Measurements from ENCODE around the gene AGPAT3.

Gene AGPAT3

GRCh38 chr21:43930074-43930847 is 65.2 kb downstream of the AGPAT3 start:
- H3K9me3 ChIP-seq (ENCODE audit: control insufficient read depth, insufficient read depth, low read depth, low read length): no peaks in the 10 kb centered on the region
- no peak overlapping the region for H3K4me3 ChIP-seq (ENCODE audit: low read depth, low read length)
- no peak overlapping the region for H3K27ac ChIP-seq (ENCODE audit: extremely low read depth, low read depth, low read length)
- TF ChIP-seq HIC1 (tag by site-specific recombination; IDR thresholded peaks at IDR 0.05) (no peak), ZFHX2 (tag by site-specific recombination; conservative IDR thresholded peaks at IDR 0.05) (no peak), ZNF677 (tag by site-specific recombination; IDR thresholded peaks at IDR 0.05) (no peak), ZNF18 (tag by site-specific recombination; IDR thresholded peaks at IDR 0.05) (no peak), ZNF266 (tag by site-specific recombination; IDR thresholded peaks at IDR 0.05; ENCODE audit: low read depth) (no peak), SCRT1 (tag by site-specific recombination; IDR thresholded peaks at IDR 0.05; ENCODE audit: borderline replicate concordance) (no peak), ZNF174 (tag by site-specific recombination; IDR thresholded peaks at IDR 0.05) (no peak), SP3 (tag by site-specific recombination; IDR thresholded peaks at IDR 0.05) (no peak), KLF1 (tag by site-specific recombination; IDR thresholded peaks at IDR 0.05) (no peak), PRDM1 (tag by site-specific recombination; IDR thresholded peaks at IDR 0.05) (no peak), ZNF221 (tag by site-specific recombination; IDR thresholded peaks at IDR 0.05; ENCODE audit: borderline replicate concordance) (no peak), ZNF274 (IDR thresholded peaks at IDR 0.05; ENCODE audit: low read length) (no peak), ZNF274 (tag by site-specific recombination; IDR thresholded peaks at IDR 0.05; ENCODE audit: borderline replicate concordance) (no peak), ZSCAN5A (tag by site-specific recombination; IDR thresholded peaks at IDR 0.05) (no peak), ZBTB21 (tag by site-specific recombination; IDR thresholded peaks at IDR 0.05) (no peak), PRDM2 (tag by site-specific recombination; IDR thresholded peaks at IDR 0.05; ENCODE audit: borderline replicate concordance) (no peak)
- ChIA-PET CTCF (no interaction called here), POLR2A (no interaction called here)
- H3K36me3 ChIP-seq (ENCODE audit: control insufficient read depth in 2 of 2, insufficient read depth in 1 of 2, low read length in 2 of 2): peaks cover 3 to 21% of the 10 kb centered on the region in 2 experiments; a peak in 2 of 3 replicates
- no peaks in the 10 kb centered on the region for H3K4me1 ChIP-seq (ENCODE audit: control insufficient read depth, insufficient read depth, low read length)
